Kidney tubule cell (primary cell): ENCODE results near the gene PPARA.

ENCODE experiments used
- DNase-seq: peaks from one replicate; pipeline ENCODE4 v3.0.0-alpha.2; 2018; ENCODE audit warnings: low spot score

PPARA gene

GRCh38 chr22:46143491-46144147 lies 6.7 kb upstream of the PPARA start:
- DNase-seq = no peak

GRCh38 chr22:46145361-46145851 lies 4.9 kb upstream of the PPARA start:
- DNase-seq = no peak

- no peak for DNase-seq
Measured at GRCh38 chr22:46145896-46146295, 4.4 kb upstream of the PPARA start.

GRCh38 chr22:46146329-46146728 lies 4.0 kb upstream of the PPARA start:
- DNase-seq = no peak

- DNase-seq = no peak
Measured at GRCh38 chr22:46147061-46147460, 3.3 kb upstream of the PPARA start.

- DNase-seq = no peak
Measured at GRCh38 chr22:46147471-46148267, 2.7 kb upstream of the PPARA start.

- no peak for DNase-seq
Measured at GRCh38 chr22:46148336-46148735, 2.0 kb upstream of the PPARA start.

GRCh38 chr22:46148816-46149511 lies 1.4 kb upstream of the PPARA start:
- DNase-seq = no peak

GRCh38 chr22:46149512-46150033 lies 753 bp upstream of the PPARA start:
- peak; percentile 35 for DNase-seq

- peak; percentile 32 for DNase-seq
Measured at GRCh38 chr22:46150655-46151477, 540 bp downstream of the PPARA start.

- DNase-seq = no peak
Measured at GRCh38 chr22:46153930-46154329, 3.6 kb downstream of the PPARA start.

GRCh38 chr22:46156031-46156430 lies 5.7 kb downstream of the PPARA start:
- DNase-seq = no peak

GRCh38 chr22:46158283-46158682 lies 8.0 kb downstream of the PPARA start:
- no peak for DNase-seq

GRCh38 chr22:46159212-46159611 lies 8.9 kb downstream of the PPARA start:
- DNase-seq = no peak

- DNase-seq = peak; percentile 65
Measured at GRCh38 chr22:46159777-46160176, 9.5 kb downstream of the PPARA start.

GRCh38 chr22:46162285-46162684 lies 12.0 kb downstream of the PPARA start:
- no peak for DNase-seq

GRCh38 chr22:46162771-46163556 lies 12.6 kb downstream of the PPARA start:
- DNase-seq = no peak

GRCh38 chr22:46163557-46163888 lies 13.2 kb downstream of the PPARA start:
- no peak for DNase-seq

- DNase-seq = no peak
Measured at GRCh38 chr22:46165977-46166376, 15.7 kb downstream of the PPARA start.

GRCh38 chr22:46169628-46170027 lies 19.3 kb downstream of the PPARA start:
- DNase-seq = no peak

- DNase-seq = peak; percentile 84
Measured at GRCh38 chr22:46171940-46172339, 21.6 kb downstream of the PPARA start.
